Measurements from ENCODE around the gene LNPK.

- TF ChIP-seq ZBTB7A (IDR thresholded peaks at IDR 0.05; ENCODE audit: low read depth) (no peak), MAX (IDR thresholded peaks at IDR 0.05) (no peak), TAF1 (IDR thresholded peaks at IDR 0.05; ENCODE audit: low read depth) (no peak), YY1 (IDR thresholded peaks at IDR 0.05; ENCODE audit: low read depth) (no peak), EP300 (IDR thresholded peaks at IDR 0.05; ENCODE audit: borderline replicate concordance) (no peak), NFIC (IDR thresholded peaks at IDR 0.05) (no peak), RAD21 (IDR thresholded peaks at IDR 0.05; ENCODE audit: low read depth) (no peak), EGR1 (IDR thresholded peaks at IDR 0.05) (no peak), TEAD4 (IDR thresholded peaks at IDR 0.05) (no peak), REST (IDR thresholded peaks at IDR 0.05; ENCODE audit: low read depth) (no peak), TCF12 (IDR thresholded peaks at IDR 0.05; ENCODE audit: low read depth) (no peak), CREB1 (IDR thresholded peaks at IDR 0.05; ENCODE audit: low read depth) (no peak), CEBPB (IDR thresholded peaks at IDR 0.05) (no peak), FOXM1 (IDR thresholded peaks at IDR 0.05; ENCODE audit: borderline replicate concordance, low read depth) (no peak)
These were observed 72.2 kb downstream of the LNPK start for GRCh38 chr2:175929850-175930249.
